ENCODE measurements around the gene CASP5. TPM values are rescaled to one million over a fixed set of nuclear protein-coding genes. Genes with fewer than 3 reads are reported as not detected.
"Not testable (repeated sequence)": the region's sequence is repeated elsewhere in the genome, so short reads cannot be mapped to it uniquely, and the experiment has no call there.

The CASP5 gene
- total RNA-seq, 1 experiment from 2014 or later = not detected

DNA sequence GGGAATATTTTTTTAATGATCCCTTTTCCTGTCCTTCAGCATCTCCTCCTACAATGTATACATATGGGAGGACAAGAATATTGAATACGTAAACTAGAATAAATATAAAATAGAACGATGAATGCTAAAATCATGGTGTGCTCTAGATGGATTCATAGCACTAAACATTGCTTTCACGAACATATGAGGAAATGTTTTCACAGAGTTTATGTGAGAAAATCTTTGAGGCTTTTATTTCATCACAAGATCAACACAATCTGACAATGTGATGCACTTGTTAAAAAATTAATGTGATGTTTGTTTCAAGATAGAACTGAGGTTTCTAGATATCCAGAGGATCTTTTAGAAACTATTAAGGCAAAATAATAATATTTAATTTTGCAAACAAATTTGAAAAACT is 19.2 kb upstream of the CASP5 start:
- Histone ChIP-seq H3K9ac (ENCODE audit: low read length) (no peak overlapping the region), H4K20me1 (ENCODE audit: insufficient read depth, low read depth, low read length) (no peaks in the 10 kb centered on the region), H3K79me2 (ENCODE audit: low read length) (no peaks in the 10 kb centered on the region), H3K4me2 (ENCODE audit: low read depth, low read length, poor library complexity, severe bottlenecking) (no peak overlapping the region), H3K36me3 (ENCODE audit: insufficient read depth, low read length) (no peaks in the 10 kb centered on the region), H2AFZ (ENCODE audit: low read length) (no peak overlapping the region), H3K9me2 (replicated peaks; ENCODE audit: insufficient read depth, low read length) (peaks cover 4% of the 10 kb centered on the region; the same call in 1 of the 2 replicates), H3K27me3 (ENCODE audit: low read length) (no peaks in the 10 kb centered on the region), H3K4me3 (ENCODE audit: low read length) (no peak overlapping the region), H3K9me3 (ENCODE audit: low read length) (no peaks in the 10 kb centered on the region), H3K4me1 (ENCODE audit: low read length) (no peaks in the 10 kb centered on the region), H3K27ac (ENCODE audit: low read length) (no peak overlapping the region)
- no peak for DNase-seq

DNA sequence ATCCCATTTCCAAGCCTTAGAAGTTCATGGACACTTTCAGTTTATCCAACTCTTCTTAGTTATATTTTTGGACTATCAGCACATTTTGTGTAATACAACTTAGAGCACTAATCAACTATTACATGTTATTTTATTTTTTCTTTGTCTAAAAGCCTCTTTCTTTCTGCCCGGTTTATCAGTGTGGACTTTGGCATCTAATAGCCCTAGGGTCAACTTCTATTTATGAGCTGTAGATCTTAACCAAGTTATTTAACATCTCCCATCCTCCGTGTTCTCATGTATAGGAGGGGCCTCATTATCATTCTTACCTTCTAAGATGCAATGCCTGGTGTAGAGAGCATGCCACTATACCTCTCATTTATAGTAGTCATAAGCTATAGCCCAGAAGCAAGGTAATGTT is 17.7 kb upstream of the CASP5 start:
- DNase-seq = no peak
- Histone ChIP-seq H3K27ac (ENCODE audit: low read length) (no peak overlapping the region), H2AFZ (ENCODE audit: low read length) (no peak overlapping the region), H3K4me2 (ENCODE audit: low read depth, low read length, poor library complexity, severe bottlenecking) (no peak overlapping the region), H3K4me3 (ENCODE audit: low read length) (no peak overlapping the region), H3K79me2 (ENCODE audit: low read length) (no peaks in the 10 kb centered on the region), H4K20me1 (ENCODE audit: insufficient read depth, low read depth, low read length) (no peaks in the 10 kb centered on the region), H3K9ac (ENCODE audit: low read length) (no peak overlapping the region), H3K9me2 (replicated peaks; ENCODE audit: insufficient read depth, low read length) (peaks cover 4% of the 10 kb centered on the region; the same call in 1 of the 2 replicates), H3K27me3 (ENCODE audit: low read length) (no peaks in the 10 kb centered on the region), H3K9me3 (ENCODE audit: low read length) (no peaks in the 10 kb centered on the region), H3K4me1 (ENCODE audit: low read length) (no peaks in the 10 kb centered on the region), H3K36me3 (ENCODE audit: insufficient read depth, low read length) (no peaks in the 10 kb centered on the region)

DNA sequence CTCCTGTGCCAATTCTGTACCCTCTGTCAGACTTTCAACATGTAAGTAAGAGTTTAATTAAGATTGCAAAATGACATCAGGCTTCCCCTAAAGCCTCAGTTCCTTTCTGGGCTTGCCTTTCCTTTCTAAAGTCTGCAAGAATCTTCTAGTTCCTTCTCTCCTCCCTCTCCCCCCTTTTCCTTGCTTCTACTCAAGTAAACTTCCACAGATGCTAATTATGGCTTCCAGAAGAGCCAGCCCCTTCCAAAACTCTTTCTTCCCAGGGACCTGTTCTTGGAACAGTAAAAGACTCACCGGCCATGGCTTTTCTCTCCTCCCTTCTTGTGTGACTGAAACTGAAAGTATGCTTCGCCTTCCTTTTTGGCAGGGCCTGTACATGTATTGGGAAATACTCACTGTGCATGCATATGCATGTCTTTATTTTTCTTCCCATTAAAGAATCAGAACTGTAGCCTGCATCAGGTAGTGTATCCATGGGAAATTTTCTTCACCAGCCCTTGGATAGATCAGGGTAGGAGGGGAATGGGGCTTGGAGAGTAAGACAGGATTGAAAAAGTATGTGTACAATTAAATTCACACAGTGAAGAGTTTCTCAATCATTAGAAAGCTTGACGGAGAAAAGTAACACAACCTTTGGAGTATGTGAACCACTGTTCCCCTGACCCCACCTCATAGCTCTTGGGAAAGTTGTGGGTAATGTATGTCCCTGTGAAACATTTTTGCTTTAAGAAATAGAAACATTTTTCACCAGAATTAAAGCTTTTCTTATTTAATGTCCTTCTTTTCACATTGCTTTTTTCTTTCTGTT is 12.0 kb upstream of the CASP5 start, which contains the start of gene CASP1:
Gene CASP1, minus strand, starts transcription at position 332 of the 808 bp plus-strand sequence. Its CDS starts 31 bp downstream, at position 301.
- H3K27me3 ChIP-seq (ENCODE audit: low read length) = 0 out of 2 replicates have a peak, but pooled peaks cover 3% of the 10 kb centered on the region
- DNase-seq = peak; percentile 49
- peak within 1 kb of the TSS; percentile 32; the same call in 1 of the 2 replicates for H3K9ac ChIP-seq (ENCODE audit: low read length)
- H3K9me3 ChIP-seq (ENCODE audit: low read length) = no peaks in the 10 kb centered on the region
- H4K20me1 ChIP-seq (ENCODE audit: insufficient read depth, low read depth, low read length) = no peaks in the 10 kb centered on the region
- H2AFZ ChIP-seq (ENCODE audit: low read length) = peak within 1 kb of the TSS; percentile 63; the same call in 1 of the 2 replicates
- H3K4me3 ChIP-seq (ENCODE audit: low read length) = peak within 1 kb of the TSS; percentile 39; the same call in 1 of the 2 replicates
- H3K79me2 ChIP-seq (ENCODE audit: low read length) = no peaks in the 10 kb centered on the region
- no peak within 1 kb of the TSS for H3K27ac ChIP-seq (ENCODE audit: low read length)
- peaks cover 2% of the 10 kb centered on the region; the same call in 1 of the 2 replicates for H3K4me1 ChIP-seq (ENCODE audit: low read length)
- H3K4me2 ChIP-seq (ENCODE audit: low read depth, low read length, poor library complexity, severe bottlenecking) = peak within 1 kb of the TSS; percentile 20
- no peaks in the 10 kb centered on the region for H3K36me3 ChIP-seq (ENCODE audit: insufficient read depth, low read length)
- H3K9me2 ChIP-seq (replicated peaks; ENCODE audit: insufficient read depth, low read length) = no peaks in the 10 kb centered on the region; the same call in 1 of the 2 replicates

DNA sequence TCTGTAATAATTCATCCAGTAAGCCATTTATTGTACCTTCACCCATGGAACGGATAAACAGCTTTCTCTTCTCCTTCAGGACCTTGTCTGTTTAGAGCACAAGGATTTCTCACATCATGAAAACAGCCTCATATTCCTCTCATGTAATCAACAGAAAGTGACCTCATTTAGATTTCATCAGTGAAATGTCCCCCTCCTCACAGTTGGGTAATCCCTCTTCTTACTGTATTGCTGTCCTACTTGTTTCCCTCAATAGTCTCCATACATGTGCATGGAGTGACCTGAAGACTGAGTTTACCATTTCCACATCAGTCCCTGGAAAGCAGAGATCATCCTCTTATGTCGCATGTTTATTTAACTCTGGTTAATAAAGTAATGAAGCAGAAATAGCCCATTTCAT is 11.4 kb upstream of the CASP5 start:
- H3K4me3 ChIP-seq (ENCODE audit: low read length); H3K9me2 ChIP-seq (replicated peaks; ENCODE audit: insufficient read depth, low read length); H3K9me3 ChIP-seq (ENCODE audit: low read length); H3K27me3 ChIP-seq (ENCODE audit: low read length); H3K4me1 ChIP-seq (ENCODE audit: low read length); H3K4me2 ChIP-seq (ENCODE audit: low read depth, low read length, poor library complexity, severe bottlenecking); H3K27ac ChIP-seq (ENCODE audit: low read length); H3K9ac ChIP-seq (ENCODE audit: low read length); H3K79me2 ChIP-seq (ENCODE audit: low read length); DNase-seq; H2AFZ ChIP-seq (ENCODE audit: low read length); H4K20me1 ChIP-seq (ENCODE audit: insufficient read depth, low read depth, low read length); H3K36me3 ChIP-seq (ENCODE audit: insufficient read depth, low read length): not testable (repeated sequence)

DNA sequence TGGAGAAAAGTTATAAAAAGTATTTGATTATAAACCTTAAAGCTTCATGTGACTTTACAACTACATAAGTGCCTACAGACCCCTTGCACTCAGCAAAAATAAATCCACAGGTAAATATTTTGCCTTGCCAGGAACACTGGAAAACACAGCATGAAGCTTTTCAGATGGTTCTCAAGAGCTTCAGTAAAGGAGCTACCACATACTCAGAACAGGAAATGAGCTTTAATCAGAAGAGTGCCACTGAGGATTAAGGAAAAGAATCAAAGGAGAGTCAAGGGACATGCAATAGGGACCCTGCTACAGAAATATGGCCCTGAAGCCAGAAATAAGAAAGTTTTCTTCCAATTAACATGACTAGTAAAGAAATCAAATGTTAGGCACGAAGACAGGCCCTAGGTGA is 10.8 kb upstream of the CASP5 start:
- 0 out of 2 replicates have a peak, but pooled peaks cover 3% of the 10 kb centered on the region for H3K27me3 ChIP-seq (ENCODE audit: low read length)
- no peak for DNase-seq
- H3K79me2 ChIP-seq (ENCODE audit: low read length) = no peaks in the 10 kb centered on the region
- H3K4me3 ChIP-seq (ENCODE audit: low read length) = no peak overlapping the region
- H3K27ac ChIP-seq (ENCODE audit: low read length) = no peak overlapping the region
- H3K4me1 ChIP-seq (ENCODE audit: low read length) = peaks cover 2% of the 10 kb centered on the region; the same call in 1 of the 2 replicates
- H3K9ac ChIP-seq (ENCODE audit: low read length) = no peak overlapping the region
- H3K9me3 ChIP-seq (ENCODE audit: low read length) = no peaks in the 10 kb centered on the region
- H2AFZ ChIP-seq (ENCODE audit: low read length) = no peak overlapping the region
- H4K20me1 ChIP-seq (ENCODE audit: insufficient read depth, low read depth, low read length) = no peaks in the 10 kb centered on the region
- no peak overlapping the region for H3K4me2 ChIP-seq (ENCODE audit: low read depth, low read length, poor library complexity, severe bottlenecking)
- no peaks in the 10 kb centered on the region for H3K36me3 ChIP-seq (ENCODE audit: insufficient read depth, low read length)
- H3K9me2 ChIP-seq (replicated peaks; ENCODE audit: insufficient read depth, low read length) = no peaks in the 10 kb centered on the region

DNA sequence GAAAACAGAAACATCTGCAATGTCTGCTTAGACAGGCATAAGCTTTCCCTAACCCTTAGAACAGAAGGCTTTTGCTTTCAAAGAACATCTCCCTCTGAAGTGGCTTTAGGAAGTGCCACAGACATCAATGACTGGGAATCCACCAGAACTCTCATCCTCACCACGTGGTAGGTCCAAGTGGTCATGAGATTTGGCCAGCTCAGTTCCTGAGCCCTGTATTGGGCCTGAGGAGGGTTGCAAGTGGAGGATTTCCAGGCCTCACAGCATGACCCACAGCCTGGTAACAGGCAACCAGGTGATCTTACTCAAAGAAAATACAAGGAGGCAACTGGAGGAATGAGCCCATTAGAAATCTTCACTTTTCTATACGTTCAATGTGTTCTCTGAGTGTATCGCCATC is 10.4 kb upstream of the CASP5 start:
- Histone ChIP-seq H3K79me2 (ENCODE audit: low read length) (no peaks in the 10 kb centered on the region), H3K27me3 (ENCODE audit: low read length) (0 out of 2 replicates have a peak, but pooled peaks cover 3% of the 10 kb centered on the region), H3K9ac (ENCODE audit: low read length) (no peak overlapping the region), H3K36me3 (ENCODE audit: insufficient read depth, low read length) (no peaks in the 10 kb centered on the region), H3K4me1 (ENCODE audit: low read length) (peaks cover 2% of the 10 kb centered on the region; the same call in 1 of the 2 replicates), H3K9me2 (replicated peaks; ENCODE audit: insufficient read depth, low read length) (no peaks in the 10 kb centered on the region), H3K27ac (ENCODE audit: low read length) (no peak overlapping the region), H3K9me3 (ENCODE audit: low read length) (no peaks in the 10 kb centered on the region), H3K4me3 (ENCODE audit: low read length) (no peak overlapping the region), H4K20me1 (ENCODE audit: insufficient read depth, low read depth, low read length) (no peaks in the 10 kb centered on the region), H2AFZ (ENCODE audit: low read length) (no peak overlapping the region), H3K4me2 (ENCODE audit: low read depth, low read length, poor library complexity, severe bottlenecking) (no peak overlapping the region)
- DNase-seq = no peak

DNA sequence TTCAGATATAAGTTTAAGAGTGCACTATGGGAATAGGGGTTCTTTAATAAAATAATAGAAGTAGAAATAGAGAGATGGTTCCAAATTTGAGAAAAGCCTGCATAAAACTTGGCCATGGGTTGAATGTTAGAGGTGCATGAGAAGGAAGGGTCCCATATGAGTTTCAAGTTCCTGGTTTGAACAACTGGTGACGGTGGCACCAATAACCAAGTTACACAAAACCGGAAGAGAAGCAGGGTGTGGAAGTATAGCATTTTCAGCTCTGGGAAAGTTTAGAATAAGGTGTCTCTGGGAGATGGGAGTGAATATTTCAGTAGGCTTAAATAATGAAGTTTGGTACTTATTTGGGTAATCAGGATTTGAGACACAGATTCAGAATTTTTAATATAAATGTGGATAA is 9.5 kb upstream of the CASP5 start:
- Histone ChIP-seq H3K9me2 (replicated peaks; ENCODE audit: insufficient read depth, low read length) (no peaks in the 10 kb centered on the region), H3K9ac (ENCODE audit: low read length) (no peak overlapping the region), H3K79me2 (ENCODE audit: low read length) (no peaks in the 10 kb centered on the region), H3K36me3 (ENCODE audit: insufficient read depth, low read length) (no peaks in the 10 kb centered on the region), H4K20me1 (ENCODE audit: insufficient read depth, low read depth, low read length) (no peaks in the 10 kb centered on the region), H3K4me1 (ENCODE audit: low read length) (peaks cover 2% of the 10 kb centered on the region; the same call in 1 of the 2 replicates), H3K27ac (ENCODE audit: low read length) (no peak overlapping the region), H3K9me3 (ENCODE audit: low read length) (no peaks in the 10 kb centered on the region), H3K4me3 (ENCODE audit: low read length) (no peak overlapping the region), H3K4me2 (ENCODE audit: low read depth, low read length, poor library complexity, severe bottlenecking) (no peak overlapping the region), H3K27me3 (ENCODE audit: low read length) (0 out of 2 replicates have a peak, but pooled peaks cover 3% of the 10 kb centered on the region), H2AFZ (ENCODE audit: low read length) (no peak overlapping the region)
- DNase-seq = no peak

DNA sequence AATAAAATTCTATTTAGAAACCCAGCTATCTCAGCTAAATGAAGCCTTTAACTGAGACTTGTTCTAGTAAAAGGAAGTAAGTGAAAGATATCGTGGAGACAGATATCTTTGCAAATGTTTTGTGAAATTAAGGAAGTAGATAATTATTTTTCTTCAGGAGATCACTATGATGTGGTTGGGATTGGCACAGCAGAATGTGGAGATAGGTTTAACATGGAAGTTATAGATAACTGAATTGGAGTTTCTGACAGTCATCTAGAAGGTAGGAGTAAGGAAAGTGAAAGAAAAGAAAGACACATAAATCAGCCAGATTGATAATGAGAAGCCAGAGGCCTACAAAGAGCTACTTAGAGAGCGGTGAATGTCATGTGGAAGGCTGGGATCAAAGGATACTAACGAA is 4.7 kb upstream of the CASP5 start:
- Histone ChIP-seq H3K4me1 (ENCODE audit: low read length) (peaks cover 9% of the 10 kb centered on the region), H2AFZ (ENCODE audit: low read length) (no peak overlapping the region; the same call in 1 of the 2 replicates), H3K9ac (ENCODE audit: low read length) (no peak overlapping the region), H3K4me2 (ENCODE audit: low read depth, low read length, poor library complexity, severe bottlenecking) (no peak overlapping the region), H3K4me3 (ENCODE audit: low read length) (no peak overlapping the region), H3K36me3 (ENCODE audit: insufficient read depth, low read length) (no peaks in the 10 kb centered on the region), H3K79me2 (ENCODE audit: low read length) (no peaks in the 10 kb centered on the region), H3K9me2 (replicated peaks; ENCODE audit: insufficient read depth, low read length) (no peaks in the 10 kb centered on the region), H3K9me3 (ENCODE audit: low read length) (no peaks in the 10 kb centered on the region), H3K27me3 (ENCODE audit: low read length) (0 out of 2 replicates have a peak, but pooled peaks cover 3% of the 10 kb centered on the region), H4K20me1 (ENCODE audit: insufficient read depth, low read depth, low read length) (no peaks in the 10 kb centered on the region), H3K27ac (ENCODE audit: low read length) (no peak overlapping the region)
- DNase-seq = no peak

Data from Karpas-422 (cell line).